ENCODE data around the gene SRGAP3. TPM values are rescaled to one million over a fixed set of nuclear protein-coding genes. Genes with fewer than 3 reads are reported as not detected.
A peak's percentile ranks its signal among the peaks of the same experiment; 100 is the strongest.

Gene SRGAP3
- total and polyA plus RNA-seq, 7 donors: 0.69 to 7.7 (median 5.8) TPM

DNA sequence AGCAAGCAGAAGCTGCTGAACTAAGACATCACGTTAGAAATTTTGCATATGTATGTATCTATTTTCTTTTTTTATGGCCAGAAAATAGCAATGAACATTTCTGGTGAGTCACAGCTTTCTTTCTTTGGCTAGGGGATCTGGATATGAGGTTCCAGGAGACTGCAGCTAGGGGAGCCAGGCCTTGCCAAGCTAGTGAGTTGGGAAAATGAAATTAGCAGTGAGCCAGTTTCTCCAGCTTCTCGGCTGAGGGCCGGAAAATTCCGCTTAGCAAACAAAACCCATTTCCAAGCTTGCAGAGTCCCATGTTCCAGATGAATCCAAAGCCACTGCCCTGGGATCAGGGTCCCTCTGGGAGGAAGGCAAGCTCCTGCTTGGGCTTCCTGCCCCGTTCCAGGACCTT is 137.6 kb downstream of the SRGAP3 start:
- H3K27me3 ChIP-seq: no peaks in the 10 kb centered on the region
- peaks cover 0 to 12% (median 2%) of the 10 kb centered on the region in 4 donors for H3K4me1 ChIP-seq
- intact Hi-C loops (cut with DNase I): no loop called here
- TF ChIP-seq EP300 (IDR thresholded peaks at IDR 0.05) (no peak), POLR2AphosphoS5 (IDR thresholded peaks at IDR 0.05) (no peak), POLR2A (IDR thresholded peaks at IDR 0.05) (no peak)
- TF ChIP-seq, protein P1, sequence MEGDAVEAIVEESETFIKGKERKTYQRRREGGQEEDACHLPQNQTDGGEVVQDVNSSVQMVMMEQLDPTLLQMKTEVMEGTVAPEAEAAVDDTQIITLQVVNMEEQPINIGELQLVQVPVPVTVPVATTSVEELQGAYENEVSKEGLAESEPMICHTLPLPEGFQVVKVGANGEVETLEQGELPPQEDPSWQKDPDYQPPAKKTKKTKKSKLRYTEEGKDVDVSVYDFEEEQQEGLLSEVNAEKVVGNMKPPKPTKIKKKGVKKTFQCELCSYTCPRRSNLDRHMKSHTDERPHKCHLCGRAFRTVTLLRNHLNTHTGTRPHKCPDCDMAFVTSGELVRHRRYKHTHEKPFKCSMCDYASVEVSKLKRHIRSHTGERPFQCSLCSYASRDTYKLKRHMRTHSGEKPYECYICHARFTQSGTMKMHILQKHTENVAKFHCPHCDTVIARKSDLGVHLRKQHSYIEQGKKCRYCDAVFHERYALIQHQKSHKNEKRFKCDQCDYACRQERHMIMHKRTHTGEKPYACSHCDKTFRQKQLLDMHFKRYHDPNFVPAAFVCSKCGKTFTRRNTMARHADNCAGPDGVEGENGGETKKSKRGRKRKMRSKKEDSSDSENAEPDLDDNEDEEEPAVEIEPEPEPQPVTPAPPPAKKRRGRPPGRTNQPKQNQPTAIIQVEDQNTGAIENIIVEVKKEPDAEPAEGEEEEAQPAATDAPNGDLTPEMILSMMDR (IDR thresholded peaks at IDR 0.05): no peak
- DNase-seq: peak; percentile 81
- no peak overlapping the region for H3K4me3 ChIP-seq
- no peaks in the 10 kb centered on the region for H3K36me3 ChIP-seq
- H3K27ac ChIP-seq: peak overlapping the region in 2 of 4 donors; percentile 5 to 14
- H3K9me3 ChIP-seq: no peaks in the 10 kb centered on the region
- 74 to 84% methylated on average over 5 of the region's 5 CpGs for WGBS, 2 donors

DNA sequence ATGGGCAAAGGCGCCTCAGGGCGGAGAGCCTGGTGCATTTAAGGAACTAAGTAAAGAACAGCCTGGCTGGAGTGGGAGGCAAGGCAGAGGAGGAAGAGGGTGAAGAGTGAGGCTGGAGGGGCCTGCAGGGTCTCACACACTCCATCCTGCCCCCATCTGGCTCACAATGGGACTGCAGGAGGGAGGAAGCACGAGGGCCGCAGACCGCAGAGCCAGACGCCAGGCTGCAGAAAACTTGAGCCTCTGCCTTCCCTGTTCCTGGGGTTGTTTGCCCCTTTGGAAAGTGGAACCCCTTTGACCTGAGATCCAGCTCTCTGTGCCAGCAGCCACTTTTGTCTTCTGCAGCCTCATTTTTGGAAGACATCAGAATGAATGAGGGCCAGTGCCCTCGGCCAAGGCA is 138.0 kb downstream of the SRGAP3 start:
- intact Hi-C loops (cut with DNase I): no loop called here
- DNase-seq: no peak
- H3K4me1 ChIP-seq: peaks cover 0 to 12% (median 2%) of the 10 kb centered on the region in 4 donors
- no peaks in the 10 kb centered on the region for H3K36me3 ChIP-seq
- WGBS, 2 donors: 89 to 96% methylated on average over 7 of the region's 7 CpGs
- H3K9me3 ChIP-seq: no peaks in the 10 kb centered on the region
- no peak overlapping the region for H3K4me3 ChIP-seq
- no peaks in the 10 kb centered on the region for H3K27me3 ChIP-seq
- TF ChIP-seq EP300 (IDR thresholded peaks at IDR 0.05) (no peak), POLR2AphosphoS5 (IDR thresholded peaks at IDR 0.05) (no peak), POLR2A (IDR thresholded peaks at IDR 0.05) (no peak)
- TF ChIP-seq, protein P1 (IDR thresholded peaks at IDR 0.05): no peak
- H3K27ac ChIP-seq: peak overlapping the region in 2 of 4 donors; percentile 5 to 14

DNA sequence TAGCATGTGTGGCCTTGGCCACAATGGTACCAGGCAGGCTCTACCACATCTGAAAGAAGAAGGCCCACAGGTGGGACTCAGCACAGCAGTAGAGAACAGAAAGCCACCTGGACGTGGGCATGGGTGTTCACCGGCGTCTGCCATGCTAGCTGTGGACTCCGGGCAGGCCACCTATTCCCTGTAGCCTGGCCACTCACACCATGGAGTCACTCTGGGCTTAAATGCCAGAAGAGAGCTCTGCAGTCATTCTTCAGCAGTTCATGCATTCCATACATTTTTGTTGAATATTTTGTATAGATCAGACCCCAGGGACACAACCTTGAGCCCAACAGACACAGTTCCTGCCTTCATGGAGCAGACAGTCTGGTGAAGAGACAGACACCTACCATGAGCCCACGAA is 138.6 kb downstream of the SRGAP3 start:
- intact Hi-C loops (cut with DNase I): no loop called here
- 87 to 91% methylated on average over 5 of the region's 5 CpGs for WGBS, 2 donors

DNA sequence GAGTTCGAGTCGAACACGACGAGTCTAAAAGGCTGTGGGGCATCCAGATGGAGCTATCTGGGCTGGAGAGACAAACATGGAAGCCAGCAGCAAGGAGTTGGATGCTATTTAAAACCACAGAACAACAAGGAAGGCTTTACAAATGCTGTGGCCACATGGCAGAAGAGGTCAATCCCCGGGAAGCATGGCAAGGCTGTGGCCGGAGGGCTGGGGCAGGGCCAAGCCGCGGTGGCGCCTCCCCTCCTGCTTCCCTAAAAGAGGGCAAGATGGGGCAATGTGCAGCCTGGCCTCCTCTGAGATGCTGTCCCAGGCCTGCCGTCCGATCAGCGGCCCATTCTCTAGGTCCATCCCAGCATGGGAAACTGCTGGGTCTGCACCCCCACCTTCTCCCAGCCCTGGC is 139.1 kb downstream of the SRGAP3 start:
- 91 to 95% methylated on average over 12 of the region's 12 CpGs for WGBS, 2 donors
- no peak for DNase-seq
- H3K27ac ChIP-seq: no peak overlapping the region
- intact Hi-C loops (cut with DNase I): no loop called here
- no peaks in the 10 kb centered on the region for H3K36me3 ChIP-seq
- no peaks in the 10 kb centered on the region for H3K9me3 ChIP-seq
- H3K4me1 ChIP-seq: peaks cover 0 to 12% (median 2%) of the 10 kb centered on the region in 4 donors
- H3K27me3 ChIP-seq: no peaks in the 10 kb centered on the region
- H3K4me3 ChIP-seq: no peak overlapping the region
- TF ChIP-seq EP300 (IDR thresholded peaks at IDR 0.05): no peak
- TF ChIP-seq POLR2AphosphoS5 (IDR thresholded peaks at IDR 0.05): no peak
- TF ChIP-seq POLR2A (IDR thresholded peaks at IDR 0.05): no peak
- TF ChIP-seq, protein P1 (IDR thresholded peaks at IDR 0.05): no peak

More for the DNA sequence above, 138.6 kb downstream of the SRGAP3 start:
- H3K4me3 ChIP-seq: no peak overlapping the region
- no peak for DNase-seq
- no peak overlapping the region for H3K27ac ChIP-seq
- H3K36me3 ChIP-seq: no peaks in the 10 kb centered on the region
- TF ChIP-seq, protein P1 (IDR thresholded peaks at IDR 0.05): no peak
- no peak for TF ChIP-seq POLR2A (IDR thresholded peaks at IDR 0.05)
- no peak for TF ChIP-seq EP300 (IDR thresholded peaks at IDR 0.05)
- TF ChIP-seq POLR2AphosphoS5 (IDR thresholded peaks at IDR 0.05): no peak
- H3K4me1 ChIP-seq: peaks cover 0 to 12% (median 2%) of the 10 kb centered on the region in 4 donors
- no peaks in the 10 kb centered on the region for H3K27me3 ChIP-seq
- no peaks in the 10 kb centered on the region for H3K9me3 ChIP-seq

DNA sequence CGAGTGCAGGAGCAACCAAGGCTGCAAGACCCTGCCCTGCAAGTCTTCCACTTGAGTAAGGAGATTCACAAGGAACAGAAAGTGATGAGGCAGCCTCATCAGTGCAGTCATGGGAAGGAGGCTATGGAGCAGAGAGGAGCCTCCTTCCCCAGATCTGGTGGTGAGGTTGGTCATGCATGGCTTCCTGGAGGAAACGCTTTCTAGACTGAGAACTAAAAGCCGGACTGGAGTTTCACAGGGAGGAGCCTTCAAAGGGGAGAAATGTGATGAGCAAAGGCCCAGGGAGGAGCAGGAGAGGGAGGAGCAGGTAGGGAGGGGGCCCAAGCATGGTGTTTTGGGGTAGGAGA is 139.9 kb downstream of the SRGAP3 start:
- H3K4me3 ChIP-seq: no peak overlapping the region
- TF ChIP-seq EP300 (IDR thresholded peaks at IDR 0.05) (no peak), POLR2A (IDR thresholded peaks at IDR 0.05) (no peak), POLR2AphosphoS5 (IDR thresholded peaks at IDR 0.05) (no peak)
- TF ChIP-seq, protein P1 (IDR thresholded peaks at IDR 0.05): no peak
- intact Hi-C loops (cut with DNase I): no loop called here
- no peak for DNase-seq
- no peaks in the 10 kb centered on the region for H3K36me3 ChIP-seq
- WGBS, 2 donors: 72 to 92% methylated on average over 3 of the region's 3 CpGs
- peaks cover 0 to 12% (median 2%) of the 10 kb centered on the region in 4 donors for H3K4me1 ChIP-seq
- H3K27ac ChIP-seq: no peak overlapping the region
- no peaks in the 10 kb centered on the region for H3K9me3 ChIP-seq
- H3K27me3 ChIP-seq: no peaks in the 10 kb centered on the region
